Hematopoietic multipotent progenitor cell treated with erythropoietin and hydrocortisone succinate and interleukin-3 and kit ligand, for 6 days (in vitro differentiated cells): ENCODE data around the gene ADCYAP1R1.

Source experiments
- DNase-seq: peaks from one replicate; pipeline ENCODE4 v3.0.0-alpha.2; 2015

Gene ADCYAP1R1

GRCh38 chr7:31092606-31093005 is 40.5 kb downstream of the ADCYAP1R1 start:
- no peak for DNase-seq

GRCh38 chr7:31093282-31093681 is 41.2 kb downstream of the ADCYAP1R1 start:
- no peak for DNase-seq

- DNase-seq = no peak
These were observed 42.2 kb downstream of the ADCYAP1R1 start for GRCh38 chr7:31094271-31094670.

- DNase-seq = no peak
These were observed 43.4 kb downstream of the ADCYAP1R1 start for GRCh38 chr7:31095286-31096197.

GRCh38 chr7:31096198-31096876 is 44.2 kb downstream of the ADCYAP1R1 start:
- no peak for DNase-seq

- no peak for DNase-seq
These were observed 44.8 kb downstream of the ADCYAP1R1 start for GRCh38 chr7:31096877-31097258.

- DNase-seq = no peak
These were observed 46.7 kb downstream of the ADCYAP1R1 start for GRCh38 chr7:31098642-31099360.

- no peak for DNase-seq
These were observed 47.6 kb downstream of the ADCYAP1R1 start for GRCh38 chr7:31099451-31100444.

- no peak for DNase-seq
These were observed 48.3 kb downstream of the ADCYAP1R1 start for GRCh38 chr7:31100445-31100844.

- DNase-seq = no peak
These were observed 48.8 kb downstream of the ADCYAP1R1 start for GRCh38 chr7:31100871-31101270.

- no peak for DNase-seq
These were observed 49.4 kb downstream of the ADCYAP1R1 start for GRCh38 chr7:31101544-31101943.

- DNase-seq = no peak
These were observed 50.3 kb downstream of the ADCYAP1R1 start for GRCh38 chr7:31102151-31102972.

- DNase-seq = no peak
These were observed 51.1 kb downstream of the ADCYAP1R1 start for GRCh38 chr7:31102973-31103850.

GRCh38 chr7:31104361-31105255 is 52.5 kb downstream of the ADCYAP1R1 start:
- DNase-seq = no peak

- DNase-seq = no peak
These were observed 53.3 kb downstream of the ADCYAP1R1 start for GRCh38 chr7:31105256-31105950.

- DNase-seq = no peak
These were observed 54.4 kb downstream of the ADCYAP1R1 start for GRCh38 chr7:31106303-31107105.
